Endothelial cell of umbilical vein (primary cell): ENCODE data around the gene MIEF1. TPM values are rescaled to one million over a fixed set of nuclear protein-coding genes. Genes with fewer than 3 reads are reported as not detected.

ENCODE experiments used
- BruUV-seq: library from RNA; stranded (reverse); fragments of 400-500 nt; replicated peaks from 2 replicates; lab custom pipeline; 2021; lab: Mats Ljungman, UMichigan
- CTCF ChIA-PET: fragments of 300-600, 350-600 bp; sonication (Branson Sonifier 250); formaldehyde crosslinking; loops from one replicate; lab custom pipeline; 2021; ENCODE audit warnings: antibody characterized with exemption, inconsistent platforms; lab: Charles Lee
- POLR2A ChIA-PET: fragments of 300-600, 350-600 bp; sonication (Branson Sonifier 250); formaldehyde crosslinking; loops from one replicate; lab custom pipeline; 2021; ENCODE audit warnings: antibody characterized with exemption, inconsistent platforms; lab: Charles Lee
- DNase-seq: peaks from one replicate; pipeline ENCODE4 v3.0.0-alpha.2; 2011; ENCODE audit warnings: low read depth, low spot score
- FAIRE-seq: peaks from 2 replicates; lab custom pipeline; 2011; peaks lifted over from hg19 to GRCh38; lab: Jason Lieb, UNC
- H2AFZ ChIP-seq: 2 replicates; pipeline ENCODE4 v1.6.0; 2012; ENCODE audit warnings: low read depth, low read length, control low read depth, inconsistent platforms
- H3K27ac ChIP-seq: 2 replicates; pipeline ENCODE4 v1.5.1; 2011; ENCODE audit warnings: low read depth, mild to moderate bottlenecking, control low read depth, low read length, moderate library complexity; ENCODE audit not compliant: insufficient read depth
- H3K27me3 ChIP-seq, 2 experiments: 2 replicates each; pipeline versions ENCODE4 v1.6.0 to v1.6.1; 2011; ENCODE audit warnings: low read length in 2 of 2, mixed read lengths in 1 of 2; ENCODE audit not compliant: control insufficient read depth in 2 of 2, insufficient read depth in 2 of 2
- H3K36me3 ChIP-seq, 2 experiments: 2 replicates in 1 of 2; 3 replicates in 1 of 2; pipeline ENCODE4 v1.5.1; 2011; ENCODE audit warnings: low read length in 2 of 2, mild to moderate bottlenecking in 1 of 2, moderate library complexity in 1 of 2; ENCODE audit not compliant: control insufficient read depth in 2 of 2, insufficient read depth in 2 of 2; ENCODE audit errors: extremely low read depth in 1 of 2
- H3K4me1 ChIP-seq: 3 replicates; pipeline ENCODE4 v1.5.1; 2011; ENCODE audit warnings: mild to moderate bottlenecking, low read length; ENCODE audit not compliant: control insufficient read depth, insufficient read depth; ENCODE audit errors: extremely low read depth
- H3K4me2 ChIP-seq: 2 replicates; pipeline ENCODE4 v1.6.1; 2011; ENCODE audit warnings: low read length, control low read depth, mixed read lengths; ENCODE audit not compliant: insufficient read depth
- H3K4me3 ChIP-seq, 3 experiments: fragments of 200-600 bp in 1 of 3; sonication (generic), shearing (Covaris generic) in 1 of 3; replicated peaks in 1 of 3; 2 replicates each; pipeline ENCODE4 v1.5.1; 2011 to 2016; ENCODE audit warnings: control low read depth in 3 of 3, low read length in 3 of 3, mild to moderate bottlenecking in 2 of 3, inconsistent platforms in 1 of 3, low read depth in 1 of 3, moderate library complexity in 1 of 3; ENCODE audit not compliant: insufficient read depth in 1 of 3
- H3K79me2 ChIP-seq: 2 replicates; pipeline ENCODE4 v1.6.0; 2012; ENCODE audit warnings: low read length, inconsistent platforms; ENCODE audit not compliant: control insufficient read depth, insufficient read depth
- H3K9ac ChIP-seq: replicated peaks from 2 replicates; pipeline ENCODE3; 2011; ENCODE audit warnings: low read length, control low read depth; ENCODE audit not compliant: insufficient read depth; ENCODE audit errors: extremely low read depth
- H3K9me1 ChIP-seq: replicated peaks from 3 replicates; pipeline ENCODE4 v1.6.0; 2011; ENCODE audit warnings: mild to moderate bottlenecking, low read length; ENCODE audit not compliant: control insufficient read depth, insufficient read depth; ENCODE audit errors: extremely low read depth
- H3K9me3 ChIP-seq: replicated peaks from 2 replicates; pipeline ENCODE4 v1.5.1; 2012; ENCODE audit warnings: low read length, inconsistent platforms; ENCODE audit not compliant: control insufficient read depth, insufficient read depth
- H4K20me1 ChIP-seq: replicated peaks from 2 replicates; pipeline ENCODE3; 2011; ENCODE audit warnings: mild to moderate bottlenecking, low read length; ENCODE audit not compliant: control insufficient read depth, insufficient read depth; ENCODE audit errors: extremely low read depth
- CTCF ChIP-seq, 2 donors: IDR thresholded peaks; 1 replicate in 1 of 2; 2 replicates in 1 of 2; pipeline ENCODE4 v1.5.1; 2011; ENCODE audit warnings: low read length in 2 of 2, mild to moderate bottlenecking in 2 of 2, moderate library complexity in 2 of 2, control low read depth in 1 of 2, inconsistent platforms in 1 of 2, low read depth in 1 of 2; ENCODE audit not compliant: insufficient read depth in 1 of 2; ENCODE audit errors: extremely low read depth in 1 of 2
- EZH2 ChIP-seq: IDR thresholded peaks from 2 replicates; pipeline ENCODE4 v1.6.1; 2012; ENCODE audit warnings: borderline replicate concordance, low read depth, mild to moderate bottlenecking, moderate library complexity, low read length, inconsistent platforms; ENCODE audit not compliant: severe bottlenecking
- FOS ChIP-seq: IDR thresholded peaks from 2 replicates; pipeline ENCODE4 v1.6.1; 2011; ENCODE audit warnings: mild to moderate bottlenecking, low read length, moderate library complexity, borderline replicate concordance; ENCODE audit not compliant: insufficient read depth
- GATA2 ChIP-seq: IDR thresholded peaks from 2 replicates; pipeline ENCODE4 v1.7.0; 2011; ENCODE audit warnings: low read depth, mild to moderate bottlenecking, moderate library complexity, mixed read lengths, low read length; ENCODE audit not compliant: insufficient read length, insufficient read depth
- JUN ChIP-seq: IDR thresholded peaks from 2 replicates; pipeline ENCODE4 v1.6.1; 2011; ENCODE audit warnings: borderline replicate concordance, low read depth; ENCODE audit not compliant: insufficient read length, insufficient read depth
- MYC ChIP-seq: IDR thresholded peaks from one replicate; pipeline ENCODE4 v1.6.1; 2011; ENCODE audit warnings: mild to moderate bottlenecking, low read depth, low read length
- POLR2A ChIP-seq: IDR thresholded peaks from 2 replicates; pipeline ENCODE4 v1.6.1; 2012; ENCODE audit warnings: low read depth, mild to moderate bottlenecking, control low read depth, low read length
- POLR2AphosphoS5 ChIP-seq: IDR thresholded peaks from 2 replicates; pipeline ENCODE4 v1.6.1; 2012; ENCODE audit warnings: low read depth, mild to moderate bottlenecking, control low read depth, low read length, moderate library complexity; ENCODE audit not compliant: insufficient read depth
- dilution Hi-C: fragments of 300-500 bp; cut with MboI; formaldehyde crosslinking; loops from one replicate; pipeline ENCODE4 v1.15.0; 2019; ENCODE audit warnings: low sequenced_read_pairs; ENCODE audit not compliant: extremely low pct_ligation_motif_present
- intact Hi-C: fragments of 100-400 bp; cut with micrococcal nuclease; formaldehyde crosslinking; loops from one replicate; pipeline ENCODE4 v1.10.0; 2022
- polyA plus RNA-seq, 4 experiments: library from polyadenylated mRNA; depleted of rRNA in 3 of 4; stranded (reverse) in 3 of 4; unstranded in 1 of 4; fragments of >200 nt; gene quantifications; 2 replicates each; pipeline versions ENCODE4 v1.2.1 to v1.2.3, GENCODE V29; 2011 to 2012; ENCODE audit warnings: missing spikeins in 1 of 4
- total RNA-seq: library from RNA; stranded (reverse); gene quantifications from 2 replicates; pipeline ENCODE4 v1.2.3, GENCODE V29; 2021
- TF ChIP-seq, protein P1 (sequence below): IDR thresholded peaks from 2 replicates; pipeline ENCODE4 v1.6.1; 2011; ENCODE audit not compliant: insufficient read depth, insufficient read length

Gene MIEF1
- total and polyA plus RNA-seq, 2 donors (not counting 3 experiments of a cell fraction or from before 2014, with no cell fraction given) = 14.2 to 31.1 TPM

- no peak overlapping the region for H3K4me3 ChIP-seq
- no peak overlapping the region for H3K27ac ChIP-seq
Observed at GRCh38 chr22:39475337-39475736, 26.8 kb upstream of the MIEF1 start.

More at GRCh38 chr22:39475337-39475736, 26.8 kb upstream of the MIEF1 start:
- DNase-seq = no peak
- Histone ChIP-seq H3K4me2 (no peak overlapping the region), H3K9me3 (no peaks in the 10 kb centered on the region), H4K20me1 (no peaks in the 10 kb centered on the region), H3K27me3 (no peaks in the 10 kb centered on the region), H3K9ac (no peak overlapping the region), H2AFZ (no peak overlapping the region), H3K79me2 (no peaks in the 10 kb centered on the region), H3K4me1 (peaks cover 3% of the 10 kb centered on the region), H3K9me1 (no peaks in the 10 kb centered on the region), H3K36me3 (no peaks in the 10 kb centered on the region)
- POLR2A ChIA-PET = no interaction called here
- BruUV-seq = no TSS peak
- FAIRE-seq = no peak
- TF ChIP-seq FOS (no peak), POLR2A (no peak), CTCF (IDR thresholded peaks at IDR 0.05; ENCODE audit: extremely low read depth in 1 of 2, insufficient read depth in 1 of 2, low read depth in 1 of 2, low read length in 2 of 2) (no peak), POLR2AphosphoS5 (no peak), EZH2 (no peak), GATA2 (no peak), JUN (no peak), MYC (no peak)
- TF ChIP-seq, protein P1, sequence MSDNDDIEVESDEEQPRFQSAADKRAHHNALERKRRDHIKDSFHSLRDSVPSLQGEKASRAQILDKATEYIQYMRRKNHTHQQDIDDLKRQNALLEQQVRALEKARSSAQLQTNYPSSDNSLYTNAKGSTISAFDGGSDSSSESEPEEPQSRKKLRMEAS = no peak
- intact Hi-C loops = no loop called here
- dilution Hi-C loops = no loop called here
- CTCF ChIA-PET = interaction anchor here (0.8 to 1.0 kb wide), 2 partner anchors 8 to 21 kb away, joined by 3 read pairs; no protein-coding TSS in a partner anchor
